ENCODE results near the gene PINK1.

The PINK1 gene

GRCh38 chr1:20634594-20635084 lies 1.4 kb downstream of the PINK1 start:
- H3K27ac ChIP-seq (ENCODE audit: low read depth, low read length): no peak overlapping the region
- no peaks in the 10 kb centered on the region for H3K79me2 ChIP-seq (ENCODE audit: control insufficient read depth, low read length)
- H3K36me3 ChIP-seq (ENCODE audit: control insufficient read depth, low read length): no peaks in the 10 kb centered on the region
- H3K4me2 ChIP-seq (ENCODE audit: low read length): peak overlapping the region; percentile 84
- H3K9me3 ChIP-seq (ENCODE audit: control insufficient read depth, insufficient read depth, low read length): no peaks in the 10 kb centered on the region
- peaks cover 12% of the 10 kb centered on the region for H3K4me1 ChIP-seq (ENCODE audit: control insufficient read depth, low read length)
- H3F3A ChIP-seq (ENCODE audit: control insufficient read depth, insufficient read depth): no peaks in the 10 kb centered on the region
- peak overlapping the region; percentile 82 for H3K4me3 ChIP-seq (ENCODE audit: low read length)
- no peaks in the 10 kb centered on the region for H4K20me1 ChIP-seq (ENCODE audit: control insufficient read depth, insufficient read depth, low read depth, low read length)
- H3K9me2 ChIP-seq (replicated peaks; ENCODE audit: control insufficient read depth, low read length): no peaks in the 10 kb centered on the region
- TF ChIP-seq CTCF (IDR thresholded peaks at IDR 0.05; ENCODE audit: low read depth, low read length, poor library complexity, severe bottlenecking) (no peak), EZH2phosphoT487 (IDR thresholded peaks at IDR 0.05; ENCODE audit: borderline replicate concordance, low read length) (no peak)
- 0 out of 2 replicates have a peak, but pooled peaks cover 5% of the 10 kb centered on the region for H3K27me3 ChIP-seq (ENCODE audit: control insufficient read depth, low read length)

- H3K79me2 ChIP-seq (ENCODE audit: control insufficient read depth, low read length): no peaks in the 10 kb centered on the region
- H3F3A ChIP-seq (ENCODE audit: control insufficient read depth, insufficient read depth): no peaks in the 10 kb centered on the region
- no peaks in the 10 kb centered on the region for H3K36me3 ChIP-seq (ENCODE audit: control insufficient read depth, low read length)
- no peak for TF ChIP-seq CTCF (IDR thresholded peaks at IDR 0.05; ENCODE audit: low read depth, low read length, poor library complexity, severe bottlenecking)
- no peak for TF ChIP-seq EZH2phosphoT487 (IDR thresholded peaks at IDR 0.05; ENCODE audit: borderline replicate concordance, low read length)
- no peaks in the 10 kb centered on the region for H3K9me3 ChIP-seq (ENCODE audit: control insufficient read depth, insufficient read depth, low read length)
- H4K20me1 ChIP-seq (ENCODE audit: control insufficient read depth, insufficient read depth, low read depth, low read length): no peaks in the 10 kb centered on the region
- no peak overlapping the region for H3K27ac ChIP-seq (ENCODE audit: low read depth, low read length)
- peaks cover 12% of the 10 kb centered on the region for H3K4me1 ChIP-seq (ENCODE audit: control insufficient read depth, low read length)
- H3K4me2 ChIP-seq (ENCODE audit: low read length): no peak overlapping the region
- no peaks in the 10 kb centered on the region for H3K27me3 ChIP-seq (ENCODE audit: control insufficient read depth, low read length)
- H3K4me3 ChIP-seq (ENCODE audit: low read length): no peak overlapping the region
- H3K9me2 ChIP-seq (replicated peaks; ENCODE audit: control insufficient read depth, low read length): no peaks in the 10 kb centered on the region
Measured at GRCh38 chr1:20636785-20637347, 3.6 kb downstream of the PINK1 start.

GRCh38 chr1:20640183-20640597 lies 6.9 kb downstream of the PINK1 start:
- TF ChIP-seq CTCF (IDR thresholded peaks at IDR 0.05; ENCODE audit: low read depth, low read length, poor library complexity, severe bottlenecking) (peak; percentile 91), EZH2phosphoT487 (IDR thresholded peaks at IDR 0.05; ENCODE audit: borderline replicate concordance, low read length) (no peak)
- H3K9me2 ChIP-seq (replicated peaks; ENCODE audit: control insufficient read depth, low read length): no peaks in the 10 kb centered on the region
- H3K27ac ChIP-seq (ENCODE audit: low read depth, low read length): no peak overlapping the region
- H4K20me1 ChIP-seq (ENCODE audit: control insufficient read depth, insufficient read depth, low read depth, low read length): no peaks in the 10 kb centered on the region
- no peaks in the 10 kb centered on the region for H3K4me1 ChIP-seq (ENCODE audit: control insufficient read depth, low read length)
- no peaks in the 10 kb centered on the region for H3K36me3 ChIP-seq (ENCODE audit: control insufficient read depth, low read length)
- H3K27me3 ChIP-seq (ENCODE audit: control insufficient read depth, low read length): no peaks in the 10 kb centered on the region
- no peaks in the 10 kb centered on the region for H3K79me2 ChIP-seq (ENCODE audit: control insufficient read depth, low read length)
- H3F3A ChIP-seq (ENCODE audit: control insufficient read depth, insufficient read depth): no peaks in the 10 kb centered on the region
- no peaks in the 10 kb centered on the region for H3K9me3 ChIP-seq (ENCODE audit: control insufficient read depth, insufficient read depth, low read length)
- no peak overlapping the region for H3K4me3 ChIP-seq (ENCODE audit: low read length)
- H3K4me2 ChIP-seq (ENCODE audit: low read length): no peak overlapping the region

All from DOHH2 (cell line).